ENCODE results near the gene COG5.

DNA sequence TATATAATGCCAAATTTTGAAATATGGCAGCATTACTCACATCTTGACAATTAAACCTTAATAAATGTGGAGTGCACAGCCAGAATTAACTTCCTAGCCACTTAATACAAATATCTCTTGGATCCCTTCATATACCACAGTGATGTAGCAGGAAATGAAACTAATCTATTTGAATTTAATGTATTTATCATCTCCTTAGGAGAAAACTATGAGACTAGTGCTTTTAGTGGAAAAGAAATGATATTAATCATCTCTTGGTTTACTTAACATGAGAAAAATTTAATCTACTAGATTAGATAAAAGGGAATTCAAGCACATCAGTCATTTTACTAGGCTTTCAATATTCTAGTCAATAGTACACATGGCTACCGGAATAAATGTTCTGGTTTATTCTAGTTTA lies 149.5 kb downstream of the COG5 start:
- TF ChIP-seq, protein P1, sequence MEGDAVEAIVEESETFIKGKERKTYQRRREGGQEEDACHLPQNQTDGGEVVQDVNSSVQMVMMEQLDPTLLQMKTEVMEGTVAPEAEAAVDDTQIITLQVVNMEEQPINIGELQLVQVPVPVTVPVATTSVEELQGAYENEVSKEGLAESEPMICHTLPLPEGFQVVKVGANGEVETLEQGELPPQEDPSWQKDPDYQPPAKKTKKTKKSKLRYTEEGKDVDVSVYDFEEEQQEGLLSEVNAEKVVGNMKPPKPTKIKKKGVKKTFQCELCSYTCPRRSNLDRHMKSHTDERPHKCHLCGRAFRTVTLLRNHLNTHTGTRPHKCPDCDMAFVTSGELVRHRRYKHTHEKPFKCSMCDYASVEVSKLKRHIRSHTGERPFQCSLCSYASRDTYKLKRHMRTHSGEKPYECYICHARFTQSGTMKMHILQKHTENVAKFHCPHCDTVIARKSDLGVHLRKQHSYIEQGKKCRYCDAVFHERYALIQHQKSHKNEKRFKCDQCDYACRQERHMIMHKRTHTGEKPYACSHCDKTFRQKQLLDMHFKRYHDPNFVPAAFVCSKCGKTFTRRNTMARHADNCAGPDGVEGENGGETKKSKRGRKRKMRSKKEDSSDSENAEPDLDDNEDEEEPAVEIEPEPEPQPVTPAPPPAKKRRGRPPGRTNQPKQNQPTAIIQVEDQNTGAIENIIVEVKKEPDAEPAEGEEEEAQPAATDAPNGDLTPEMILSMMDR (IDR thresholded peaks at IDR 0.05): no peak
- no peak for TF ChIP-seq POLR2A (IDR thresholded peaks at IDR 0.05)
